ENCODE measurements around the gene TSTD1.
"Not testable (repeated sequence)": the region's sequence is repeated elsewhere in the genome, so short reads cannot be mapped to it uniquely, and the experiment has no call there.

Gene TSTD1

DNA sequence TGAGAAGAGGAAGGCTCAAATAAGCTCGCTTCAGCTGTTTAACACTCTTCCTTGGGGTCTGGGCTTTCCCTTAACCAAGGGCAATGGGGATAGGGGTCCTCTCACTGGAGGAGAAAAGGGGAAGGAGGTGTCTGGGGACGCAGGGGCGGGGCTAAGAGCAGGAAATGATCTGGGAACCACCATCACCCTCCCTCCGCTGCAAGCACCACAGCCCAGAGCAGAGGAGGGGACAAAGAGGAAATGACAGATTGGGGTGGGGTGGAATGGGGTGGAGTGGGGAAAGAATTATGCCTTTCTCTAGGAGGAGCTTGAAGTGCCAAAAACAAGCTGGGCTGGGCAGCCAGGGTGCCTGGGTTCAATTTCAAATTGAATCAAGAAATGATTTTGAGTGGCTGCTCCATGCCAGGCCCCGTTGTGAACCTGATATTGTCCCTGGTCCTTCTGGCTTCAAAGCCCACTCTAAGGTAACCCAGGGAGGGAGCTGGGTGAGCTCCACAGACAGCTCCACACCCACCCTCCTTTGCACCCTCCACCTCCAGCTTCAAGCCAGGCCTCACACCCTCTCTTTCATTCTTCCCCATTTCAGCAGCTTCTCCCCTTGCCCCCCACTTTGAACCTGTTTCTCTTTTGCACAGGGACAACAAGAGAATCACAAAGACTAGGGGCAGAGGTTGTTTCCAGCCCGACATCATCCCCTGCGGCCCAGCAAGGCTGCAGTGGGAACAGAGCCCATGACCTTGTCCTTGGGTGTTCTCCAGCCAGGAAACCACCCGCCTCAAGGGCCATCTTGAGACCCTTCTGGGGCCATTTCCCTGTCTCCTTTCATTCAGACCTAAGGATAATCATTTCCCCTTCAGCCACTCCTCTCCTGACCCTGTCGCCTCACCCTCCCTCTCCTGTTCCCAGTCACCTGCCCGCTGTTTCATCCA lies 29.8 kb upstream of the TSTD1 start:
- peak; percentile 80 for DNase-seq

- DNase-seq: no peak
These were observed 27.9 kb upstream of the TSTD1 start for GRCh38 chr1:161066694-161067093.

DNA sequence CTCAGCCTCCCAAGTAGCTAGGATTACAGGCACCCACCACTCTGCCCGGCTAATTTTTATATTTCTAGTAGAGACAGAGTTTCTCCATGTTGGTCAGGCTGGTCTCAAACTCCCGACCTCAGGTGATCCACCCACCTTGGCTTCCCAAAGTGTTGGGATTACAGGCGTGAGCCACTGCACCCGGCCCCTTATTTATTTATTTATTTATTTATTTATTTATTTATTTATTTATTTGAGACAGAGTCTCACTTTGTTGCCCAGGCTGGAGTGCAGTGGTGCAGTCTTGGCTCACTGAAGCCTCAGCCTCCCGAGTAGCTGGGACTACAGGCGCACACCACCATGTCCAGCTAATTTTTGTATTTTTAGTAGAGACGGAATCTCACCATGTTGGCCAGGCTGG lies 26.9 kb upstream of the TSTD1 start:
- DNase-seq: not testable (repeated sequence)

DNA sequence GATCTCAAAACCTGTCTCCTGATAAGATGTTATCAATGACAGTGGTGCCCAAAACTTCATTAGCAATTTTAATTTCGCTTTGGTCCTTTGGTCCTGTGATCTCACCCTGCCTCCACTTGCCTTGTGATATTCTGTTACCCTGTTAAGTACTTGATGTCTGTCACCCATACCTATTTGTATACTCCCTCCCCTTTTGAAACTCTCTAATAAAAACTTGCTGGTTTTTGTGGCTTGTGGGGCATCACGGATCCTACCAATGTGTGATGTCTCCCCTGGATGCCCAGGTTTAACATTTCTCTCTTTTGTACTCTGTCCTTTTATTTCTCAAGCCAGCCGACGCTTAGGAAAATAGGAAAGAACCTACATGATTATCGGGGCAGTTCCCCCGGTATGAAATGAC lies 25.2 kb upstream of the TSTD1 start:
- DNase-seq: not testable (repeated sequence)

GRCh38 chr1:161061419-161061818 lies 22.7 kb upstream of the TSTD1 start:
- no peak for DNase-seq

DNA sequence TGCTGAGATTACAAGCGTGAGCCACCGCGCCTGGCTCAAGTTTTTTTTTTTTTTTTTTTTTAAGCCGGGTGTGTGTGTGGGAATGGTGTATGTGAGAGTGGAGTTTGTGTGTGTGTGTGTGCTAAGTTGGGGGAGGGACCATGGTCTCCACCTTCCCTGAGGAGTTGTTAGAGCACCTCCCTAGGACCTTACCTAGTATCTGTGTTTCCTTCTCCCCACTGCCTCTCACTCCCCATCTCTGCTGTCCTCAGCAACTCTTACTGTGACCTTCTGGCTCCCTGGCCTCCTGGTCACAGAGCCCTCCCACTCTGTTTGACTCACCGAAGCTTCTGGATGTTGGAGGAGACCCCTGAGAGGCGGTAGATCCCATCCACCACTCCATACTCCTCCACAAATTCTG lies 20.5 kb upstream of the TSTD1 start:
- DNase-seq: no peak

DNA sequence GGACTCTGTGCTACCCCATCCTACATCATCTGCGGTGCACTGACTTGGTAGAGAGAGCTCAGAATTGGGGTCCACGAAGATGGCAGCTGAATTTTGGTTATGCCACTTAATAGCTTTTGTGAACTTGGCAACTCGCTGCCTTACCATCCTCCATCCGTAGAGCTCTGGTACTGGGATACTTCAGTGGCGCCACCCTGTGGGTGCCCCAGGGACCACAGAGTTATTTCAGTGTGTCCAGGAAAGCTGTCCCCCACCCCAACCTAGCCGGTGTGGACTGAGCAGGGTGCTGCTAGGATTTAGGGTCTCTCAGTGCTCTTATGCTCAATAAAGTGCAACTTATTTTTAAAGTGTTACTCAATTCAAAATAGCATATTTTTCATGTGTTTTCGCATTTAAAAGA lies 16.0 kb upstream of the TSTD1 start:
- DNase-seq: no peak

DNA sequence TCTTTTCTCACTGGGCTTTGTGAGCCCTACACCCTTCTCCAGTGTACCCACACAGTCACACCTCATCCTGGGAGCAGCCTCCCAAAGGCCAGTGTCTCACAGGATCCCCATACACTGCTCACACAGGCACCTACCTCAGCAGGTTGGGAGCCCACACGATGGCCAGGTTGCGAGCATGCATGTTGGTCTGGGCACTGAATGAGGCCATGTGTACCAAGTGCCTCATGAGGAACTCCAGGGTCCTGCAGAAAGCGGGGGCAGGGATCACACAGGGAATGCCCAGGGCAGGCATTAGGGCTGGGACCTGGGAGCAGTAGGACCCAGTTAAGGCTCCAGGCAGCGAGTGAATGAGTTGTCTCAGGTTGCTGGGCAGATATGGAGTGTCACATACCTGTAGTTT lies 15.5 kb upstream of the TSTD1 start:
- no peak for DNase-seq

GRCh38 chr1:161052899-161053298 lies 14.1 kb upstream of the TSTD1 start:
- no peak for DNase-seq

DNA sequence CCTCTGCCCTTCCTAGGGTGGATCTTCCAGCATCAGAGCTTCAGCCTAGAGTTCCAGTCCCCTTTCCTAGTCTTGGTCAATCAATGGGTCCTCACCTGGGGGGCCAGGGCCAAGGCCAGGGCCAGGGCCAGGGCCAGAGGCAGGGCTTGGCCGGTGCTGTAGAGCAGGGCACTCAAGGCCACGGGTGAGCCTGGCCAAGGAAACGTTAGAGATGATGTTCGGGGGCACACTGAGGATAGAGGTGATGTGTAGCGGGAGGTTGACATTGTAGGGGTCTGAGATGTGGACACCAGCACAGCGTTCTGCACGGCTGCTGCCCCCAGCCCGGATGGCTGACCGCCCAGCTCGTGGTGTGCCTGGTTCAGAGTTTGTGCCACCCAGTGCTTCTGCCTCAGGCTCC lies 12.5 kb upstream of the TSTD1 start:
- DNase-seq: no peak

GRCh38 chr1:161048949-161049722 lies 10.4 kb upstream of the TSTD1 start:
- no peak for DNase-seq

DNA sequence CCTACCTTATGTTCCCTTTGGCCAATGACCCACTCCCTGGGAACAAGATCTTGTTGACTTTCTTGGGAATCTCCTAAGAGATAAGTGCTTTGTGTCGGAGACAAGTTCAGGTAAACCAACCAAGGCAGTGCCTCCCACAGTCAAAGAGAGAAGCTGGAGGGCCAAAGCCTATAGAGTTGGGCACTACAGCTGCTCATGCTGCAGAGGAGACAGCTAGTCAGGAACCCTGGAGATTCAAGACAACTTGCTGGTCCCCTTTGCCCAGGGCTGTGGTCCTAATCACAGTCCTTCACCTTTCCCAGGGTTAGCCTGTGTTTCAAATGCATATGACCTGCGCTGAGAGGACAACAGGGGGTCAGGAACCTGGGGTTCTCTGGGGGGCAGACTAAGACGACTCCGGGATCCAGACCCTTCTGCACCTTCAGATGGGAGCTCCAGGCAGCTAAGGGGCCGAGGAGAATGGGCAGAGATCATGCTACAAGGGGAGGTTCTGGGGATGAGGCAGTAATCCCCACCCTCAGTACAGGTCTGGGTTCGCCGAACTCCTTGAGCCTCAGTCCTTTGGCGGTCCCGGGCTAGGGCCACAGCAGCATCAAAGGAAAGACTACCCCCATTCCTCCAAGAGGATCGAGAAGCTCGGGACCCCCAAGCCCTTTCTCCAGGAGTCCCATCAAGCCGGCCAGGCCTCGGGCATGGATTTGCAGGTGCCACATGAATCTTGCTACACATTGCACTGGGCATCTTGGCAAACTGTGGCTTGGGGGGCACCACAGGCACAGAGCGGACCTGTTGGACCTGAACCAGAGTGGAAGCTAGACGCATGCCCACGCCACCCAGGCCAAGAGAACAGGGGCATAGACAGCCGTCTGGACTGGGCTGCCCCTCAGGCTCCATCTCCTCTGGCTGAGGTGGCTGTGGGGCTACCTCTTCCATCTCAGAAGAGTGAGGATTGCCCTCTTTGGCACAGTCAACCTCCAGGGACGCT lies 9.0 kb upstream of the TSTD1 start:
- no peak for DNase-seq

- no peak for DNase-seq
These were observed 8.0 kb upstream of the TSTD1 start for GRCh38 chr1:161046605-161047228.

GRCh38 chr1:161045736-161046604 lies 7.2 kb upstream of the TSTD1 start, which contains the start of gene USF1:
TSS of gene USF1 (minus strand) at chr1:161045977. CDS start at chr1:161043275, 2,702 bp downstream.
- peak; percentile 88 for DNase-seq

- peak; percentile 74 for DNase-seq
These were observed 6.4 kb upstream of the TSTD1 start for GRCh38 chr1:161044908-161045735.

- no peak for DNase-seq
These were observed 5.8 kb upstream of the TSTD1 start for GRCh38 chr1:161044535-161044907.

DNA sequence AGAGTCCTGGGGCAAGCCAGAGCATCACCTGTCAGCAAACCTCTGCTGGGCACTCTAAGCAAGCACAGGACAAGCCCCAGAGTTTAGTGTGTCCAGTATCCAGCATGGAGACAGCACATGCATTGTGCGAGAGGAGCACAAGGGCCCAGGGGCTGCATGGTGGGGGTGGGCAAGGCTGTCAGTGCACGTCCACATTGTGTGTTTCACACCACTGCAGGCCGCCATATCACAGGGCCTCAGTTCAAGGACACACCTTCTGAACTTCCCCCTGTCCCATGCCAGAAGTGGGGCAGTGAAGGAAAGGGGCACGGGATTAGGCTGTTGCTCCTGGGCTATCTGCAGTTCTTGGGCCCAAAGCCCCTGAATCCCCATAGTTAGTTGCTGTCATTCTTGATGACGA lies 782 bp upstream of the TSTD1 start:
- no peak for DNase-seq

DNA sequence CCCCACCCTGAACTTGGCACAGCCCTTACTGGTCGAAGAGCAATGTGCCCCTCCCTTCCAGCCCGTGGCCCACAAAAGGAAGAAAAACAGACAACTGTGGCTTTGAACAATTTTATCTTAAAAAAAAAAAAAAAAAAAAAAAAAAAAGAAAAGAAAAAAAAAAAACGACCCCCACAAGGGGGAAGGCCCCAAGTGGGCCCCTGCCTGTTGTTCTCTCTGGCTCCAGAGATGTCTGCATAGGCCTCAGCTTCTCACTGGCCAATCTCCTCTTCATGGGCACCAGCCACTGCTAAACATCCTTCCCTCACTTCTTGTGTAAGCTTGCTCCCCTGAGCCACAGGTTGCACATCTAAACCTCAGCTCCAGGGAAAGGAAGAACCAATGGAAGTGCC lies 386 bp upstream of the TSTD1 start:
- DNase-seq: no peak

- no peak for DNase-seq
These were observed 872 bp downstream of the TSTD1 start for GRCh38 chr1:161037661-161038522.

Measured in NK-92 treated with Interleukin-12 subunit alpha and Interleukin-12 subunit beta, amount 100 ng/mL, for 24 hours (cell line).